OCI-LY7 (cell line): ENCODE results near the gene TP53AIP1. TPM values are rescaled to one million over a fixed set of nuclear protein-coding genes. Genes with fewer than 3 reads are reported as not detected.

Source experiments
- BruUV-seq: library from RNA; stranded (reverse); fragments of 400-500 nt; replicated peaks from 2 replicates; lab custom pipeline; 2021; lab: Mats Ljungman, UMichigan
- CTCF ChIA-PET: fragments of 300-600 bp; sonication (Branson Sonifier 250); formaldehyde crosslinking; loops from one replicate; lab custom pipeline; 2022; ENCODE audit warnings: antibody characterized with exemption; ENCODE audit not compliant: unreplicated experiment; lab: Charles Lee
- POLR2A ChIA-PET: fragments of 300-600 bp; sonication (Branson Sonifier 250); formaldehyde crosslinking; loops from one replicate; lab custom pipeline; 2022; ENCODE audit warnings: antibody characterized with exemption; lab: Charles Lee
- DNase-seq: peaks from one replicate; pipeline ENCODE4 v3.0.0-alpha.2; 2015; ENCODE audit warnings: low spot score
- H2AFZ ChIP-seq: fragments of 200-600 bp; sonication (generic), shearing (Covaris generic); 2 replicates; pipeline ENCODE4 v1.6.1; 2014; ENCODE audit warnings: mild to moderate bottlenecking, antibody characterized with exemption, low read length, moderate library complexity
- H3K27ac ChIP-seq: fragments of 200-600 bp; sonication (generic); 2 replicates; pipeline ENCODE4 v1.5.1; 2014; ENCODE audit warnings: mixed run types, low read depth, mild to moderate bottlenecking, moderate library complexity, low read length, inconsistent platforms; ENCODE audit not compliant: poor library complexity, severe bottlenecking
- H3K36me3 ChIP-seq: fragments of 200-600 bp; sonication (generic); 2 replicates; pipeline ENCODE4 v1.6.1; 2014; ENCODE audit warnings: mild to moderate bottlenecking, antibody characterized with exemption, low read length, moderate library complexity, mixed read lengths; ENCODE audit not compliant: insufficient read depth
- H3K4me1 ChIP-seq: fragments of 200-600 bp; sonication (generic); 2 replicates; pipeline ENCODE4 v1.5.1; 2014; ENCODE audit warnings: mild to moderate bottlenecking, low read length; ENCODE audit not compliant: insufficient read depth, poor library complexity, severe bottlenecking
- H3K4me2 ChIP-seq: fragments of 200-600 bp; sonication (generic); 2 replicates; pipeline ENCODE4 v1.6.1; 2014; ENCODE audit warnings: mild to moderate bottlenecking, low read length
- H3K4me3 ChIP-seq: fragments of 200-600 bp; sonication (generic); 2 replicates; pipeline ENCODE4 v1.5.1; 2014; ENCODE audit warnings: mild to moderate bottlenecking, low read depth, low read length; ENCODE audit not compliant: poor library complexity, severe bottlenecking
- H3K79me2 ChIP-seq: fragments of 200-600 bp; sonication (generic); 2 replicates; pipeline ENCODE4 v1.6.1; 2016; ENCODE audit warnings: low read depth, mild to moderate bottlenecking, low read length, moderate library complexity, mixed read lengths; ENCODE audit not compliant: insufficient read depth
- H3K9me2 ChIP-seq: fragments of 200-600 bp; sonication (generic); 2 replicates; pipeline ENCODE4 v1.6.1; 2016; ENCODE audit warnings: mild to moderate bottlenecking, low read length, mixed read lengths; ENCODE audit not compliant: insufficient read depth
- H3K9me3 ChIP-seq: fragments of 200-600 bp; sonication (generic); 2 replicates; pipeline ENCODE4 v1.6.1; 2014; ENCODE audit warnings: mild to moderate bottlenecking, mixed run types, low read length, mixed read lengths
- H4K20me1 ChIP-seq: fragments of 200-600 bp; sonication (generic); 2 replicates; pipeline ENCODE4 v1.6.1; 2014; ENCODE audit warnings: mild to moderate bottlenecking, antibody characterized with exemption, low read length, moderate library complexity, mixed read lengths; ENCODE audit not compliant: insufficient read depth
- EZH2phosphoT487 ChIP-seq: fragments of 200-600 bp; sonication (generic); IDR thresholded peaks from 2 replicates; pipeline ENCODE4 v1.6.1; 2018; ENCODE audit warnings: low read depth, borderline replicate concordance, mild to moderate bottlenecking, mixed run types, antibody characterized with exemption, low read length, moderate library complexity, mixed read lengths
- intact Hi-C: fragments of 100-400 bp; cut with micrococcal nuclease; formaldehyde crosslinking; loops from one replicate; pipeline ENCODE4 v1.10.0; 2022; ENCODE audit not compliant: unreplicated experiment
- total RNA-seq, 2 experiments: library from RNA; depleted of rRNA in 1 of 2; stranded (reverse); fragments of >200 nt in 1 of 2; shearing (Covaris generic) in 1 of 2; gene quantifications; 2 replicates each; pipeline ENCODE4 v1.2.3, GENCODE V29; 2014 to 2022
- TF ChIP-seq, protein P1 (sequence below): fragments of 200-600 bp; sonication (generic); conservative IDR thresholded peaks from 2 replicates; pipeline ENCODE4 v1.5.1; 2014; ENCODE audit warnings: mild to moderate bottlenecking, antibody characterized with exemption, low read length, moderate library complexity, mixed read lengths

Gene TP53AIP1
- total RNA-seq, 2 experiments from 2014 or later = not detected

DNA sequence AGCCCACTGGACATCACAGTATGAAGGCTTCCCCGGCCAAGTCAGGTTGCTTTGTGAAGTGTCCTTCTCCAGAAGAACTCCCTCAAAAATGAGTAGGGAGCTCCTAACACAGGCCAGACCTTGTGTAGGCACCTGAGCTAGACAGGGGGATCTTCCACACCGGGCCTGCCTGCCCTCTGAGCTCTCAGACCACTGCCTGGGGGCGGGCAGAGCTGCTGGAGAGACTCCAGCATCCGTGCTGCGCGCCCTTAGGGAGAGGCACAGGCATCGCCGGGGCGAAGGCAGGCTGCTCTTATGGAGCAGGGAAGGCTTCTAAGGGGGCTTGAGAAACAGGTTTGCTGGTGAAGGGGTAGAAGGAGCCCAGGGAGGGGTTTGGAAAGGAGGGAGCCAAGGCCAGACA lies 47.1 kb downstream of the TP53AIP1 start:
- BruUV-seq = no TSS peak
- H2AFZ ChIP-seq = no peak overlapping the region
- H3K27ac ChIP-seq = no peak overlapping the region
- no peaks in the 10 kb centered on the region for H3K79me2 ChIP-seq
- ChIA-PET POLR2A (no interaction called here), CTCF (no interaction called here)
- no peak overlapping the region for H3K4me2 ChIP-seq
- no peaks in the 10 kb centered on the region for H3K9me3 ChIP-seq
- intact Hi-C loops = no loop called here
- no peak overlapping the region for H3K4me3 ChIP-seq
- H3K4me1 ChIP-seq = no peaks in the 10 kb centered on the region
- no peak for TF ChIP-seq EZH2phosphoT487
- TF ChIP-seq, protein P1, sequence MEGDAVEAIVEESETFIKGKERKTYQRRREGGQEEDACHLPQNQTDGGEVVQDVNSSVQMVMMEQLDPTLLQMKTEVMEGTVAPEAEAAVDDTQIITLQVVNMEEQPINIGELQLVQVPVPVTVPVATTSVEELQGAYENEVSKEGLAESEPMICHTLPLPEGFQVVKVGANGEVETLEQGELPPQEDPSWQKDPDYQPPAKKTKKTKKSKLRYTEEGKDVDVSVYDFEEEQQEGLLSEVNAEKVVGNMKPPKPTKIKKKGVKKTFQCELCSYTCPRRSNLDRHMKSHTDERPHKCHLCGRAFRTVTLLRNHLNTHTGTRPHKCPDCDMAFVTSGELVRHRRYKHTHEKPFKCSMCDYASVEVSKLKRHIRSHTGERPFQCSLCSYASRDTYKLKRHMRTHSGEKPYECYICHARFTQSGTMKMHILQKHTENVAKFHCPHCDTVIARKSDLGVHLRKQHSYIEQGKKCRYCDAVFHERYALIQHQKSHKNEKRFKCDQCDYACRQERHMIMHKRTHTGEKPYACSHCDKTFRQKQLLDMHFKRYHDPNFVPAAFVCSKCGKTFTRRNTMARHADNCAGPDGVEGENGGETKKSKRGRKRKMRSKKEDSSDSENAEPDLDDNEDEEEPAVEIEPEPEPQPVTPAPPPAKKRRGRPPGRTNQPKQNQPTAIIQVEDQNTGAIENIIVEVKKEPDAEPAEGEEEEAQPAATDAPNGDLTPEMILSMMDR = no peak
- H4K20me1 ChIP-seq = no peaks in the 10 kb centered on the region
- no peaks in the 10 kb centered on the region for H3K36me3 ChIP-seq
- no peaks in the 10 kb centered on the region for H3K9me2 ChIP-seq
- no peak for DNase-seq

DNA sequence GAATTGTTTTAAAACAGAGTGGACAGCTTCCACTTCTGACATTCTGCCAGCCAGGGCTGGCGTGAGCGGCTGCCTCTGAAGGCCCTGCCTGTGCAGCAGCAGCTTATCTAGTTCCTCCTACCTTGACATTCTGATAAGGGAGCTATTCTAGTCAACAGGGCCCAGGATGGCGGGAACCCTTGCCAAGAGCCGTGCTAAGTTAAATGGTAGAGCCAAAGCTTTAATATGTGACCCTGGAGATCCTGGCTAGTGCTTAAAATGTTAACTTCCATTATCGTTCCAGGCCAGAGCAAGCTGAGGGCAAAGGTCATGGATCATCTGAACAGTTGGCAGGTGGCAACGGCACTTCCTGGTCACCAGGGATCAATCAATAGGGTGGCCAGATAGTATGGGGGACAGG lies 48.0 kb downstream of the TP53AIP1 start:
- no peak overlapping the region for H3K27ac ChIP-seq
- no peaks in the 10 kb centered on the region for H3K36me3 ChIP-seq
- intact Hi-C loops = no loop called here
- TF ChIP-seq, protein P1 = no peak
- TF ChIP-seq EZH2phosphoT487 = no peak
- no TSS peak for BruUV-seq
- H3K4me1 ChIP-seq = no peaks in the 10 kb centered on the region
- H3K4me3 ChIP-seq = no peak overlapping the region
- H3K9me3 ChIP-seq = no peaks in the 10 kb centered on the region
- ChIA-PET CTCF (no interaction called here), POLR2A (interaction anchor here (0.6 kb wide), 1 partner anchor 49 kb away, joined by 3 read pairs; no protein-coding TSS in a partner anchor)
- no peak overlapping the region for H2AFZ ChIP-seq
- H3K9me2 ChIP-seq = no peaks in the 10 kb centered on the region
- H3K79me2 ChIP-seq = no peaks in the 10 kb centered on the region
- no peak overlapping the region for H3K4me2 ChIP-seq
- no peaks in the 10 kb centered on the region for H4K20me1 ChIP-seq
- no peak for DNase-seq

DNA sequence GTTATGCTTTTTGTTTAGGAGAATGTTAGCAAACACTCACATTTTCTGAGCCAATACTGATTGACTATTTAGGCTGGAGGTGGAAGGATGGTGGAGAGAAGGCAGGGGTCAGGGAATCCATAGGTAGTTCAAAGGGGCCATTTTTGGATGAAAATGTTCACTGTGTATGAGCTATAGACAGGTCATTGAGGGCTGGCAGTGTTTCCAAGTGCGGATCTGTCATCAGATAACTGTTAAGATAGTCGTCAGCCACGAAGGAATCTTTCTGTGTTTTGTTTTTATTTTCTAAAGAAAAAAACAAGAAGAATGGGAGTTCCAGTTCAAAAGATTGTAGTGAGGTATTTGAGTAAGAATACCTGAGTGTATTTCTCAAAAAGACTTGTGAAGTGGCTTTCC lies 48.4 kb downstream of the TP53AIP1 start:
- no peaks in the 10 kb centered on the region for H3K36me3 ChIP-seq
- H2AFZ ChIP-seq = no peak overlapping the region
- no peaks in the 10 kb centered on the region for H3K9me3 ChIP-seq
- H3K9me2 ChIP-seq = no peaks in the 10 kb centered on the region
- no TSS peak for BruUV-seq
- no peak overlapping the region for H3K27ac ChIP-seq
- no peak for TF ChIP-seq EZH2phosphoT487
- TF ChIP-seq, protein P1 = no peak
- intact Hi-C loops = no loop called here
- no peaks in the 10 kb centered on the region for H3K79me2 ChIP-seq
- DNase-seq = no peak
- no peaks in the 10 kb centered on the region for H4K20me1 ChIP-seq
- ChIA-PET POLR2A (interaction anchor here (0.6 kb wide), 1 partner anchor 48 kb away, joined by 3 read pairs; no protein-coding TSS in a partner anchor), CTCF (no interaction called here)
- H3K4me1 ChIP-seq = no peaks in the 10 kb centered on the region
- H3K4me3 ChIP-seq = no peak overlapping the region
- H3K4me2 ChIP-seq = no peak overlapping the region
